Natural killer cell (primary cell): ENCODE data around the gene DAAM2. TPM values are rescaled to one million over a fixed set of nuclear protein-coding genes. Genes with fewer than 3 reads are reported as not detected.

ENCODE experiments used
- ATAC-seq, 3 donors: fragments of 150-1000 bp in 2 of 3; fragments of 200-7000 bp in 1 of 3; cut with Tn5 transposase; 1 replicate in 1 of 3; 2 replicates in 2 of 3; pipeline ENCODE4 v1.10.0; 2021; ENCODE audit warnings: mild to moderate bottlenecking in 2 of 3, moderate library complexity in 2 of 3
- DNase-seq, 2 donors: peaks; one replicate each; pipeline versions ENCODE4 v3.0.0 to v3.0.0-alpha.2; 2013 to 2021; ENCODE audit warnings: mixed read lengths in 1 of 2
- H3K27ac ChIP-seq: one replicate; pipeline ENCODE4 v1.5.1; 2013; ENCODE audit warnings: mild to moderate bottlenecking, low read length
- H3K27me3 ChIP-seq: one replicate; pipeline ENCODE4 v1.6.1; 2013; ENCODE audit warnings: low read length; ENCODE audit not compliant: control insufficient read depth, insufficient read depth
- H3K36me3 ChIP-seq: one replicate; pipeline ENCODE4 v1.6.1; 2013; ENCODE audit warnings: low read length; ENCODE audit not compliant: control insufficient read depth, insufficient read depth
- H3K4me1 ChIP-seq: one replicate; pipeline ENCODE4 v1.6.1; 2013; ENCODE audit warnings: low read length; ENCODE audit not compliant: control insufficient read depth, insufficient read depth
- H3K4me3 ChIP-seq: one replicate; pipeline ENCODE4 v1.5.1; 2013; ENCODE audit warnings: low read length
- H3K9me3 ChIP-seq: one replicate; pipeline ENCODE4 v1.6.1; 2013; ENCODE audit warnings: low read length; ENCODE audit not compliant: control insufficient read depth, insufficient read depth
- H3K27ac Mint-ChIP-seq, 2 donors: one replicate each; pipeline ENCODE4 v1.8.0; 2022; ENCODE audit warnings: mild to moderate bottlenecking in 2 of 2, mixed read lengths in 2 of 2, moderate library complexity in 1 of 2
- H3K27me3 Mint-ChIP-seq, 2 donors: one replicate each; pipeline ENCODE4 v1.8.0; 2022; ENCODE audit warnings: low read depth in 2 of 2, mixed read lengths in 2 of 2
- H3K36me3 Mint-ChIP-seq: one replicate; pipeline ENCODE4 v1.8.0; 2022; ENCODE audit warnings: mixed read lengths
- H3K4me1 Mint-ChIP-seq, 2 donors: one replicate each; pipeline ENCODE4 v1.8.0; 2022; ENCODE audit warnings: mixed read lengths in 2 of 2
- H3K4me3 Mint-ChIP-seq: one replicate; pipeline ENCODE4 v1.8.0; 2022; ENCODE audit warnings: mild to moderate bottlenecking, moderate library complexity, mixed read lengths
- H3K9me3 Mint-ChIP-seq, 2 donors: one replicate each; pipeline ENCODE4 v1.8.0; 2022; ENCODE audit warnings: mixed read lengths in 2 of 2
- WGBS: methylation state at CpG from one replicate; pipeline ENCODE4 v1.1.7; 2013; ENCODE audit warnings: missing lambda C conversion rate; ENCODE audit not compliant: insufficient coverage; 5-methylcytosine and 5-hydroxymethylcytosine counted together
- intact Hi-C: fragments of 100-400 bp; cut with micrococcal nuclease; formaldehyde crosslinking; loops from one replicate; pipeline ENCODE4 v1.14.2; 2022
- total RNA-seq, 4 donors: library from RNA; stranded (reverse); fragments of 120-200 nt in 1 of 4; gene quantifications; one replicate each; pipeline versions ENCODE4 v1.2.3 to v1.2.4, GENCODE V29; 2013 to 2022
- TF ChIP-seq, protein P1 (sequence below): fragments of 200-600 bp; IDR thresholded peaks from one replicate; pipeline ENCODE4 v1.8.0; 2022; ENCODE audit warnings: antibody characterized with exemption

DAAM2 gene
- total RNA-seq, 3 donors from 2014 or later (not counting 1 experiment from before 2014, with no cell fraction given), result not detected

DNA sequence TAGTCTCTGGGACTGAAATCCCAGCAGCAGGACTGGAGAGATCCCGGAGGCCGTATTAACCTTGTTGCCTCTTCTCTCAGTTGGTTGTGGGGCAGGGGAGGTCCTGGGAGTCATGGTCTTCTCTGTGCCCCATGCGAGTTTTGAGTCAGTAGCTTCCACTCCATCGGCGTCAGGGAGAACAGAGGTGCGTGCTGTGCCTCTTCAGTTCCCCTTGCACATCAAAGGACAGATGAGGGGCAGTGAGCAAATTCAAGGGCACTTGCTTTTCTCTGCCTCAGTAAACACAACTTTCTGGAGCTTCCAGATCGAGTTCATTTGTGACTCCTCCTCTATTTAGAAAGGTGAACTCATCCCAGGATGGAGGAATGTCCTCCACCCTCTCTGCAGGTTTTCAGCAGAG lies 93.5 kb downstream of the DAAM2 start:
- Histone ChIP-seq H3K4me1 (no peaks in the 10 kb centered on the region), H3K27me3 (no peaks in the 10 kb centered on the region), H3K9me3 (no peaks in the 10 kb centered on the region), H3K27ac (no peak overlapping the region), H3K36me3 (no peaks in the 10 kb centered on the region), H3K4me3 (no peak overlapping the region)
- intact Hi-C loops, result no loop called here
- Mint-ChIP-seq H3K4me1 (no peaks in the 10 kb centered on the region), H3K9me3 (no peaks in the 10 kb centered on the region), H3K27me3 (peaks cover 11 to 19% of the 10 kb centered on the region in 2 donors), H3K36me3 (no peaks in the 10 kb centered on the region), H3K27ac (no peak overlapping the region), H3K4me3 (no peak overlapping the region)
- WGBS, result 84% methylated on average over 7 of the region's 7 CpGs
- no peak for DNase-seq
- TF ChIP-seq, protein P1, sequence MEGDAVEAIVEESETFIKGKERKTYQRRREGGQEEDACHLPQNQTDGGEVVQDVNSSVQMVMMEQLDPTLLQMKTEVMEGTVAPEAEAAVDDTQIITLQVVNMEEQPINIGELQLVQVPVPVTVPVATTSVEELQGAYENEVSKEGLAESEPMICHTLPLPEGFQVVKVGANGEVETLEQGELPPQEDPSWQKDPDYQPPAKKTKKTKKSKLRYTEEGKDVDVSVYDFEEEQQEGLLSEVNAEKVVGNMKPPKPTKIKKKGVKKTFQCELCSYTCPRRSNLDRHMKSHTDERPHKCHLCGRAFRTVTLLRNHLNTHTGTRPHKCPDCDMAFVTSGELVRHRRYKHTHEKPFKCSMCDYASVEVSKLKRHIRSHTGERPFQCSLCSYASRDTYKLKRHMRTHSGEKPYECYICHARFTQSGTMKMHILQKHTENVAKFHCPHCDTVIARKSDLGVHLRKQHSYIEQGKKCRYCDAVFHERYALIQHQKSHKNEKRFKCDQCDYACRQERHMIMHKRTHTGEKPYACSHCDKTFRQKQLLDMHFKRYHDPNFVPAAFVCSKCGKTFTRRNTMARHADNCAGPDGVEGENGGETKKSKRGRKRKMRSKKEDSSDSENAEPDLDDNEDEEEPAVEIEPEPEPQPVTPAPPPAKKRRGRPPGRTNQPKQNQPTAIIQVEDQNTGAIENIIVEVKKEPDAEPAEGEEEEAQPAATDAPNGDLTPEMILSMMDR, result no peak
- no peak for ATAC-seq

DNA sequence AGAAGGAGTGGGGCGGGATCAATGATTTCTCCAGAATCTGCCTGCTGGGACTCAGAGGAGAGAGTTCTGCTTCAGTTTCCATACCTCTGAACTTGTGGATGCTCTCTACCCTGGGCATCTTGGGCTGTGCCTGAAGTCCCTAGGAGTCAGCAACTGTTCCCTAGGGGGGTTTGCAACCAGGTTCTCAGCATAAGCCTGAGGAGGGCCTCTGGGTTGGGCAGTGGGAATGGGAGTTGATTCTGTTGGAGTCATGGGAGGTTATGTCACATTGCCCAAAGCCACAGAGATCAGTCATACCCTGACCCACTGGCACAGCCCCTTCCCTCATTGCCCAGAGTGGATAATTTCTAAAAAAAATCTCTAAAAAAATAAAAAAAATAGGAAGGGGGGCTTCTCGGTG lies 94.7 kb downstream of the DAAM2 start:
- WGBS, result 59% methylated on average over 2 of the region's 2 CpGs
- Mint-ChIP-seq H3K4me1 (no peaks in the 10 kb centered on the region), H3K9me3 (no peaks in the 10 kb centered on the region), H3K27me3 (peaks cover 14 to 19% of the 10 kb centered on the region in 2 donors), H3K36me3 (no peaks in the 10 kb centered on the region), H3K27ac (no peak overlapping the region), H3K4me3 (no peak overlapping the region)
- H3K27me3 ChIP-seq, result no peaks in the 10 kb centered on the region
- H3K9me3 ChIP-seq, result no peaks in the 10 kb centered on the region
- TF ChIP-seq, protein P1, result no peak
- ATAC-seq, result no peak
- intact Hi-C loops, result no loop called here
- H3K4me3 ChIP-seq, result no peak overlapping the region
- no peak for DNase-seq
- no peaks in the 10 kb centered on the region for H3K36me3 ChIP-seq
- no peak overlapping the region for H3K27ac ChIP-seq
- H3K4me1 ChIP-seq, result no peaks in the 10 kb centered on the region

DNA sequence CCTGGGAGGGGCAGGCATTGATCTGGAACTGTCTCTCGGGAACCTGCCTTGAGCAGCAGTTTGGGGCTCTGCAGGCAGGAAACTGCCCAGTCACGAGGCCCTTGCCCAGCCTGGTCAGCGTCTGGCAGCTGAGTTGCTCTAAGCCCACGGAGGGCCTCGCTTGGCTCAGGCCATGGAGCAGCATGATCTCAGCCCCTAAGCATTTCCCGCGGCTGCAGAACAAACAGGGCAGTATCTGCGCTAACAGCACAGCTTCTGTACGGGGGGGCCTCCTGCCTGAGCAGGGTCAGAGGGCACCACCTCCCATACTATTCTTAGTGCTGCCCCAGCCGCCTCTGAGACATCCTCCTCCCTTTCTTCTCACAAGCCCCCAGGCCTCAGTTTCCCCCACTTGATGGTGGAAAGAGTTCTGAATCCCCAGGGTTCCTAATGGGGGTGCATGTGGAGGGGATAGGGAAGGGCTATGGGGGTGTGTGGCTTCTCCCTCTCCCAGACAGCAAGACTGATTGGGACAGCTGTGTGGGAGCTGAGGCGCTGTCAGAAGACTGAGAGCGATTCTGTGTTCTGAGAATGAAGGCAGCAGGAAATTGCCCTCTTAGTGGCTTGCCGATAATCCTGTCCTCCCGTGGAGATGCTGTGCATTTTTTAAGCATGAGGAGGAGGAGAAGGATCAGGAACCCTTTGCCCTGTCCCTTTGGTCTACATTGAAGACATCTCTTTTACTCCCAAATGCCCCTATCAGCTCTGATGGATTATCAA lies 95.7 kb downstream of the DAAM2 start:
- ATAC-seq, result no peak
- TF ChIP-seq, protein P1, result no peak

DNA sequence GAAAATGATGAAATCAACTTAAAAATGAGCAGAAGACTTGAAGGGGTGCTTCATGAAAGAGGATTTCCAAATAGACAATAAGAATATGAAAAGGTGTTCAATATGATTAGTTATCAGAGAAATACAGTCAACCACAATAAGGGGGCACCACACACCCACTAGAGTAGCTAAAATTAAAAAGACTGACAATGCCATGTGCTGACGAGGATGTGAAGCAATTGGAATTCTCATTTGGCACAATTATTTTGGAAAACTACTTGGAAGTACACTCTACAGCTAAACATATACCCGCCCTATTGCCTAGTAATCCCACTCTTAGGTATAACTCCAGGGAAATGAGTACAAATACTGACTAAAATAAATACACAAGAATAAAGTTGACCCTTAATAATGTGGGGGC lies 97.1 kb downstream of the DAAM2 start:
- H3K4me3 ChIP-seq, result no peak overlapping the region
- Mint-ChIP-seq H3K27me3 (peaks cover 13 to 21% of the 10 kb centered on the region in 2 donors), H3K4me3 (no peak overlapping the region), H3K4me1 (no peaks in the 10 kb centered on the region), H3K27ac (no peak overlapping the region), H3K9me3 (no peaks in the 10 kb centered on the region), H3K36me3 (no peaks in the 10 kb centered on the region)
- DNase-seq (no peak), ATAC-seq (no peak)
- H3K27ac ChIP-seq, result no peak overlapping the region
- TF ChIP-seq, protein P1, result no peak
- intact Hi-C loops, result no loop called here
- no peaks in the 10 kb centered on the region for H3K9me3 ChIP-seq
- H3K4me1 ChIP-seq, result no peaks in the 10 kb centered on the region
- no peaks in the 10 kb centered on the region for H3K36me3 ChIP-seq
- no peaks in the 10 kb centered on the region for H3K27me3 ChIP-seq
- 76% methylated on average over 2 of the region's 2 CpGs for WGBS

More for the DNA sequence above, 95.7 kb downstream of the DAAM2 start:
- Histone ChIP-seq H3K4me1 (no peaks in the 10 kb centered on the region), H3K9me3 (no peaks in the 10 kb centered on the region), H3K27me3 (no peaks in the 10 kb centered on the region), H3K4me3 (no peak overlapping the region), H3K36me3 (no peaks in the 10 kb centered on the region), H3K27ac (no peak overlapping the region)
- Mint-ChIP-seq H3K4me3 (no peak overlapping the region), H3K36me3 (no peaks in the 10 kb centered on the region), H3K27me3 (peaks cover 13 to 21% of the 10 kb centered on the region in 2 donors), H3K27ac (no peak overlapping the region), H3K9me3 (no peaks in the 10 kb centered on the region), H3K4me1 (no peaks in the 10 kb centered on the region)
- intact Hi-C loops, result no loop called here
- WGBS, result 40% methylated on average over 13 of the region's 14 CpGs
- DNase-seq, result no peak
